HG03060 (cell line): Measurements from ENCODE around the gene DUOX2.

ENCODE experiments used
- ATAC-seq: cut with Tn5 transposase; IDR thresholded peaks from one replicate; pipeline ENCODE4 v1.9.1; 2021; ENCODE audit warnings: low read depth, moderate number of reproducible peaks; ENCODE audit not compliant: unreplicated experiment

DUOX2 gene

DNA sequence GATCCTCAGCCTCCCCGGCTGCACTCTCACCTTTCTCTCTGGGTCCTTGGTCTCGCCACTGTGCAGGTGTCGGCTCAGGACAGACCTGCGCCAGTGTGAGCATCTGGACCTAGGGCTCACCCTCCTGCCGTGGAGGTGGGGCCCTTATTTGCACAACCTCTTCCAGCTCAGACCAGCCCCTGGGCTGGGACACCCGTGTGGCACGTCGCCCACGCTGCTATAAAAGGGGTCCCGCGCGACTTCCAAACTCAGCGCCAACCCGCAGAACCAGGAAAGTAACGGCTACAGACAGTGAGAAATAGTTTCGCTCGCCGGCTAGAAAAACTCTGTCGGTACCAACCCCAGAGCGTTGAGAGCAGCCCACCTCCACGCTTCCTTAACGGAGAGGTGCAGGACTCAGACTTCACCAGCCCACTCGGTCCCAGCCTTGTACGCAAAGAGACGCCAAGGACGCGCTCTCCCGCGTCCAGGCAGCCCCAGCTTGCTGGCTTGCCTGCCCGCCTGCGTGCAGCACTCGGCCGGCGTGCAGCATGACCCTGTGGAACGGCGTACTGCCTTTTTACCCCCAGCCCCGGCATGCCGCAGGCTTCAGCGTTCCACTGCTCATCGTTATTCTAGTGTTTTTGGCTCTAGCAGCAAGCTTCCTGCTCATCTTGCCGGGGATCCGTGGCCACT, at the start of gene DUOX2, which contains the start of gene DUOXA2:
TSS of gene DUOX2 (minus strand) at position 97 of the 675 bp plus-strand sequence. CDS start 761 bp downstream, outside the sequence.
TSS of gene DUOXA2 (plus strand) at position 251 of the 675 bp plus-strand sequence. CDS start at position 531, 280 bp downstream.
- ATAC-seq: no peak

DNA sequence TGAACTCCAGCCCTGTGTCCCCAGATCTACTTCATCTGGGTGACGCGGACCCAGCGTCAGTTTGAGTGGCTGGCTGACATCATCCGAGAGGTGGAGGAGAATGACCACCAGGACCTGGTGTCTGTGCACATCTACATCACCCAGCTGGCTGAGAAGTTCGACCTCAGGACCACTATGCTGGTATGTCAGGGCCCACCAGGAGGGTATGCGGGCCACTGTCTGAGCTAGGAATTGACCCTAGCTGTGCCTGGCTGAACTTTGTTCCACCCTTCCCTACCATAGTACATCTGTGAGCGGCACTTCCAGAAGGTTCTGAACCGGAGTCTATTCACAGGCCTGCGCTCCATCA, 49.5 kb upstream of the DUOX2 start:
- ATAC-seq: no peak

DNA sequence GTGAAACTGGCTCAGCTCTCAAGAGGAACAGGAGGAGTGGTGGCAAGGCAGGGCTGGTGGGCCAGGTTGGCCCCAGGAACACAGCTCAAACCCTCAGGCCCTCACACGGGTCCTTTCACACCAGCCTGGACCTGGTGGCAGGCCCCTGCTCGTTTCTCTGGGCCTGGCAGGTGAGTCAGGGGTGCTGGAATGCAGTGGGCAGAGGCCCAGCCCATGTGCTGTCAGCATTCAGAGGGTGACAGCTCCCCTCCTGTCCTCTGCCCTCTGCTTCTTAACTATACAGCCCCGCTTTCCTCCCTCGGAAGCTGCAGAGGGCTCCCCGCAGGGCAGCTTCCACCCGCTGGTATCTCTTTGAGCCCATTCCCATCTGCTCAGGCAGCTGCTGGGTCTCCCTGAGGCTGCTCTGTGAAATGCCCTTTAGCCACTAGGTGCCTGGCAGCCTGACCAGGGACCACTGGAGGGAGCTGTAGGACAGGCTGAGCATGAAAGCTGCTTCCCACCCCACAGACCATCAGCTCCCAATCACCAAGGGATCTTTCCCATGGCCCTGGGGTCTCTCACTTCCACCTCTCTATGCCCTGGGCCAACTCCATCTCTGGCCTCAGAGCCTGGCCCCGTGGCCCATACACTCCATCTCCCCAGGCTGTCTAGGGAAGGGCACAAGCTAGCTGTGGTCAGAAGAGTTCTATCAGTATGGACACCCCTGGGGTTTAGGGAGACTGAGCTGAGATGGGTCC, 49.0 kb upstream of the DUOX2 start:
- ATAC-seq: no peak

DNA sequence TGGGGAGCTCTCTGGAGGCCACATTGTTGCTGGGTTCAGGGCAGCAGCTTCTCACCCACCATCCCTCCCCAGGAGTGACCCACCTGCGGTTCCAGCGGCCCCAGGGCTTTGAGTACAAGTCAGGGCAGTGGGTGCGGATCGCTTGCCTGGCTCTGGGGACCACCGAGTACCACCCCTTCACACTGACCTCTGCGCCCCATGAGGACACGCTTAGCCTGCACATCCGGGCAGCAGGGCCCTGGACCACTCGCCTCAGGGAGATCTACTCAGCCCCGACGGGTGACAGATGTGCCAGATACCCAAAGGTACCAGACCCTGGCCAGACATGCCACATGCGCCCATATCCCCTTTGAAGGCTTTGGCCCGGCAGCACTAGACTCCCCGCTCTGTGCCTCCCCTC, 47.7 kb upstream of the DUOX2 start:
- ATAC-seq: no peak

DNA sequence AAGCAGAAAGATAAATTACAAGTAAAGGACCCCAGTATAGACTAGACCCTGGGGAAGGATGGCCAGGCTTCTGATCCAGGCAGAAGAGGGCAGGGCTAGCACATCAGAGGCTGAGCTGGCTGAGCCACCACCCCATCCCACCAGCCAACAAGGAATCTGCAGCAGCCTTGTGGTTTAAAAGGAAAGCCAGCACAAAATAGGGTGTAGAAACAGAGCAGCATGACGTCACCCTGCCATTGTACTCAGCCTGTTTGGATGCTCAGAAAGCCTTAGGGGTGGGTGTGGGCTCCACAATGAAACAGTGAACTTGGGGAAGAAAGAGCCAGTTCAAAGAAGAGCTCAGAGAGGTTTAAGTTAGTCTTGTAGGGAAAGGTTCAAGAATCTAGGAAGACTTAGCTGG, 44.0 kb upstream of the DUOX2 start:
- ATAC-seq: no peak

DNA sequence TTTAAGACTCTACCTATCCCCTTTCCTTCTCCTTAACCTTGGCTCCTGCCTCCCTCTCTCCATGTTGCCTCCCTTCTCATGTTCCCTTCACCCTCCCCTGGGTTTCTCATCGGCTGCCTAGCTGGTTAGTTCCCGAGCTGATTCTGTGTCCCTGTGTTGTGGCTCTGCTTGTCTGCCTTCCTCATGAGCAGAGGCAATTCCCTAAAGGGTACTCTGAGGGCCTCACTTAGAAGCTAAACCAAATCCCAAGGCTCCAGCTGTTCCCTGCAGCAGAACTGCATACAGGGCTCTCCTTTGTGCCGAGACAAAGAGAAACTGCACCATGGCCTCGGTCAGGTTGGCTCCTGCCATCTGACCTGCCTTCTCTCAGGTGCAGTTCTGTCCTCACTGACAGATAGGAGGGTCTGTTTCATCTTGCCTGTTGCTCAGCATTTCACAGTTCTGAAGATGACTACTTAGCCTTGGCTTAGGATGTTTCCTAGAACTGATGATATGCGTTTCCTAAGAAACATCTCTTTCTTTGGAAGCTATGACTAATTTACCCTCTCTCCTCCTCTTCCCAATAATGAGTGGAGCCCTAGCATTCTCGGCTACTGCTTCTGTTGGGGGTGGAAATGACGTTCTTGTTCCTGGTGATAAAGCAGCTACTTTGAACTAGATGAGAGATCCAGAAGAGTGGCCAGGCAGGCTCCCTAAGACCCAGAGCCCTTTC, 42.9 kb upstream of the DUOX2 start:
- no peak for ATAC-seq

DNA sequence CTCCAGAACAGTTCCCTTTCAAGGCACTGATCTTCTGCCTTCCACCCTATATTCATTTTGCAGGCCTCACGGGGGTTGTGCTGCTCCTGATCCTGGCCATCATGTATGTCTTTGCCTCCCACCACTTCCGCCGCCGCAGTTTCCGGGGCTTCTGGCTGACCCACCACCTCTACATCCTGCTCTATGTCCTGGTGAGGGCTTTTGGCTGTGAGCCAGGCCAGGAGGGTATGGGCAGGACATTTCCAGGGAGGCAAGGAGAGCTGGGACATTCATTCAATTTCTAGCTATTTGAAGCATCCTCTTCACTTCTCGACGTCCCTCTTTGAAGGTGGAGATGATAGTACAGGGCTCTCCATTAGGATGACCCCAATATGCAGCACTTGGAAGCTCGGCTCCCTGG, 41.8 kb upstream of the DUOX2 start:
- ATAC-seq: no peak

DNA sequence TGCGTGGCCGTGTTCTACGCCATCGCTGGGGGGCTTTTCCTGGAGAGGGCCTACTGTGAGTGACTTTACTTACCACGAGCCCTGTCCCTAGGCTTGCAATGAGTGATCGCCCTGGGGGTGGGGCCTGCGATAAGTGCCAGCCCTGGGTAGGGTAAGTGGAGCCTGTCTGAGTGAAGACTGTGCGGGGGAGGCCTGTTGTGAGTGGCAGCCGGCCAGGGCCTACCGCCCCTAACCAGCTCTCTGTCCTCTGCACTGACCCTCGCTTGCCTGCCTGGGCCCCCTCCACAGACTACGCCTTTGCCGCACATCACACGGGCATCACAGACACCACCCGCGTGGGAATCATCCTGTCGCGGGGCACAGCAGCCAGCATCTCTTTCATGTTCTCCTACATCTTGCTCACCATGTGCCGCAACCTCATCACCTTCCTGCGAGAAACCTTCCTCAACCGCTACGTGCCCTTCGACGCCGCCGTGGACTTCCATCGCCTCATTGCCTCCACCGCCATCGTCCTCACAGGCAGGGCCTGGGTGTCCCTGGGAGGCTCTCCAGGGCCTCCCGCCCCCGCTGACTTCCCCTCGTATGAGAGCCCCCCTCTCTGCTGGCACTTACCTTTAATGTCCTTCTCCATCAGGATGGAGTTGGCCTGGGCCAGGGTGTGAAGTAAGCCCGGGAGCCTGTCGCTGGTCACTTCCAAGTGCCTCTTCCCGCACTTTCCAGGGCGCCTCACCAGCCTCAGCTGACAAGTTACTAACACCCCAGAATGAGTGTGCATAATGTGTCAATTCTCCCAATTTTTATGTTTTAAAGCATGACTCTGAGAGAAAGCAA, 38.2 kb upstream of the DUOX2 start:
- ATAC-seq: no peak

DNA sequence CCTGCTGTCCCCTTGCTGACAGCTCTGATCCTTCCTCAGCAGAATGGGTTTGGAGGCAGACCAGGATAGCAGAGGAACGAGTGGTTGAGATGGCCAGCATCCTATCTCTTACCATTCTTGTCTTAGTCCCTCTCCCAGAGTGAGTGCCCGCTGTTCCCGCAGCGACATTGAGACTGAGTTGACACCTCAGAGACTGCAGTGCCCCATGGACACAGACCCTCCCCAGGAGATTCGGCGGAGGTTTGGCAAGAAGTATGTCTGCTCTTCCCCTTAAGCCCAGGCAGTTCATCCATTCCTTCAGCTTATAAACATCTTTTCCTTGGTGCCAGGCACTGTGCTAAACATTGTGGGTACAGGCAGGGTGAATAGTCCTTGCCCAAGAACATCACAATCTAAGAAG, 37.0 kb upstream of the DUOX2 start:
- ATAC-seq: no peak

DNA sequence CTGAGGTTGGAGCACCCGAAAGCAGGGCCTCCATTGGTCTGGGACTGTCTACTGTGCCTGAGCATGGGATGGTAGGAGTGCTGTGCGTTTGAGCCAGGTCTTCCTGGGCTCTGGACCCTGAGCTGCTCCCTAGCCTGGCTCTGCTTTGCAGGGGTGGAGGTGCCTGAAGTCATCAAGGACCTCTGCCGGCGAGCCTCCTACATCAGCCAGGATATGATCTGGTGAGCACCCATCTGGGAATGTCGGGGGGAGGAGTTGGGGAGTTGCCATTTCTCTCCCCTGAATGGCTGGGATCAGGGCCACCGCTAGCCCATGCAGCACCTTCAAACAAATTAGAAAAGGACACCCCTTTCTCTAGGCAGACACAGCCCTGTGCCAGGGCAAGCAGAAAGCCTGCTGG, 36.5 kb upstream of the DUOX2 start:
- no peak for ATAC-seq

DNA sequence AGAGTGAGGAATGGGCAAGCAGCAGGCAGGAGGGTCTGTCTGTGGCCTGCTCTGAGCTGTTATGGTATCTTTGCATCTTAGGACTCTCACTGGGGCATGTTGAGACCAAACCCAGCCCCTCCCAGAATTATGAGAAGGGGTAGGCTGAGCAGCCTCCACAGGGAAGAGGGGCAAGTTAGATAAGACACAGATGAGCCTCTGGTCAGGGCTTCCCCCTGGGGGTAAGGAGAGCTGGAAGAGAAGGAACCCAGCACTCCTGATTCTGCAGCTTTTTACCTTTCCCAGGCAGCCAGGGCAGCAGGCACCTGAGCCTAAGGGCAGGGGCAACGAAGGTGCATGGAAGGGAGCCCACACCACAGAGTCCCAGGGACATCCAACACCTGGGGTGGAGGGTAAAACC, 35.1 kb upstream of the DUOX2 start:
- no peak for ATAC-seq

DNA sequence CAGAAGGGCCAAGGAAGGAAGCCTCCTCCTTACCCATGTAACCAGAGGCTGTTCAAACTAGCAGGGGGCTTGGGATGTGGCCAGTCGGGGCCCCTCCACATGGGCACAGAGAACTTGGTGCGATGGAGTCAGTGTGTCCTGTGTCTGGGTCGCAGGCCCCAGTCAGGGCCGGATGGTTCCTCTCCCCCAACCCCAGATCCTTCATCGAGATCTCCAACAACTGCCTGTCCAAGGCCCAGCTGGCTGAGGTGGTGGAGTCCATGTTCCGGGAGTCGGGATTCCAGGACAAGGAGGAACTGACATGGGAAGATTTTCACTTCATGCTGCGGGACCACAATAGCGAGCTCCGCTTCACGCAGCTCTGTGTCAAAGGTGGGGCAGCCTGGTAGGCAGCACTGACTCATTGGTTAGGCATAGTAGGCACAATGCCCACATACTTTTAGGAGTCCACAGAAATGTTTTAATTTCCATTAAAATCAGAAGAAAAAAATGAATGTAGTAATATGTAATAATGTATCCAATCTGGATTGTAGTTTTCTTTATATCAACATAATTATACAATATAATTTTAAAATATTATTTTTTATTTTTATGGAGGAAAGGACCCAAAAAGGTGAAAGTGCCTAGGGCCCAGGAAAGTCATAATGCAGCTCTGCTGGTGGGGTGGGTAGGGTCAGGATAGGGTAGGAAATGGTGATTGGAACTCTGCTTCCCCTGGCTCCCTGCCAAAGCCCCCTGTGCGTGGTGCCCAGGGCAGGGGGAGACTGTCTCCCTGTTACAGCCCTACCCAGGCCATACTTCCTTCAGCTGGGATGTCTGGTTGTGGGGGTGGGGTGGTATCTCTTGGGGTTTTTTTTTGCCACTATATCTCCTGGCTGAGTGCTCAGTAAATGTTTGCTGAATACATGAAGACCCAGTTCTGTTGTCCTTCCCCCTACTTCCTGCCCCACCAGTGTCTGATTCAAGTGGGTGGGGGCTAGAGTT, 34.4 kb upstream of the DUOX2 start:
- ATAC-seq: no peak

DNA sequence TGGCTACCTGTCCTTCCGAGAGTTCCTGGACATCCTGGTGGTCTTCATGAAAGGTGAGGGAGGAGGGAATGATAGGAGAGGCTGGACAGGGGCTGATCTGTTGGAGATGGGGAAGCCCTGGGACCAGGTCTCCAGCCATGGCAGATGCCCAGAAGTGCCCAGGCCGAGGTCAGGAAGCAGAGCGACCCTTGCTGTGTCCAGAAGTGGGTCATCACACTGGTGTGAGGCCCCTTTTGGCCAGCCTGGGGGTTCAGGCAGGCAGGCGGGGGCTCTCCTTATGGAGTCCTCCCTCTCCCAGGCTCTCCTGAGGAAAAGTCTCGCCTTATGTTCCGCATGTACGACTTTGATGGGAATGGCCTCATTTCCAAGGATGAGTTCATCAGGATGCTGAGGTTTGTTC, 33.6 kb upstream of the DUOX2 start:
- ATAC-seq: no peak

DNA sequence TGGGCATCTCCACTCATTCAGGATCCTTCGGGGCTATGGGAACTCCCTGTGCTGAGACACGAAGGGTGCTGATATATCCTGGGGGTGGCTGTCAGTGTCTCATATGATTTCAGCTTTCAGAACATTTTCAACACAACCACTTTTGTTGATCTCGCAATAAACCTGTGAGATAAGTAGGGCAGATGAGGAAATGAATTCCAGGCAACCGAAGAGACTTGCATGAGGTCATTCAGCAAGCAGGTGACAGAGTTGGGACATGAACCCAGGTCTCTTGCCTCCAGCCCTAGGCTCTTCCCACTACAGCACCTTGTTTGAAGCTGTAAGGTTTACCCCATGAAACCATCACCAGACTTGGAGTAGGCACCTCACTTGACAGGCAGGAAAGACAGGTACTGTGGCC, 32.4 kb upstream of the DUOX2 start:
- no peak for ATAC-seq

DNA sequence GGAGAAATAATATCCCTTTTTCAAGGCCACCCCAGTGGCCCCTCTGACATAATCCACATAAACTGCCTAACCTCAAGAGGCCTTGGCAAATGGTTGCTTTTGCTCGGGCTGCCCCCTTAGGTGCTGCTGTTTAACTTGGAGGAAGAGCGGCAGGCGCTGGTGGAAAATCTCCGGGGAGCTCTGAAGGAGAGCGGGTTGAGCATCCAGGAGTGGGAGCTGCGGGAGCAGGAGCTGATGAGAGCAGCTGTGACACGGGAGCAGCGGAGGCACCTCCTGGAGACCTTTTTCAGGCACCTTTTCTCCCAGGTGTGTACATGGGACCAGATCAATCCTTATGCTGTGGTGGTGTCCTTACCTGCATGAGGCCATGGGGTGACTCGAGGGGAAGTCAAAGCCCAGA, 30.8 kb upstream of the DUOX2 start:
- ATAC-seq: no peak

DNA sequence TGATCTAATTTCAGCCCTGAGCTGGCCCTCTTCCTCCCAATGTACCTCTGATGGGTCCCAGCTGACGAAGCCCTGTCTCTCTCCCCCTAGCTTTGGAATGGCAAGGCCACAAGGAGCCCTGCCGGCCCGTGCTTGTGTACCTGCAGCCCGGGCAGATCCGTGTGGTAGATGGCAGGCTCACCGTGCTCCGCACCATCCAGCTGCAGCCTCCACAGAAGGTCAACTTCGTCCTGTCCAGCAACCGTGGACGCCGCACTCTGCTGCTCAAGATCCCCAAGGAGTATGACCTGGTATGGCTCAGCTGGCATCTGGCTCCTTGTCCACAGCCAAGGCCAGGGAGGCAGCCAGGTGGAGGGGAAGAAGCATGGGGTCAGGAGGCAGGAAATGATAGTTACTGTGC, 30.0 kb upstream of the DUOX2 start:
- ATAC-seq: no peak

DNA sequence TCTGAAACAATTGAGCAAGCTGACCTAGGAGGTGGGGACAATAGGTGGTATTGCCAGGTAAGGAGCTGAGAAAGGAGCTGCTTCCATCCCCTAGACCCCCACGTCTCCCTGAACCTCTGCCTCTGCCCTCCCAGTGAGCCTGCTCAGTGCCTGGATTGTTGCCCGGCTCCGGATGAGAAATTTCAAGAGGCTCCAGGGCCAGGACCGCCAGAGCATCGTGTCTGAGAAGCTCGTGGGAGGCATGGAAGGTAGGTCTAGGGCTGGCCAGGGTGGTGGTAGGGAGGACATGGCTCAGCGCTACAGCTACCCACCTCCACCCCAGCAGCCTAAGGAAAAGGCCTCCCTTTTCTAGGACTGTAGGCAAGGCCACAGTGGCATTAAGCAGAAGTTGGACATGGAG, 29.1 kb upstream of the DUOX2 start:
- ATAC-seq: no peak

DNA sequence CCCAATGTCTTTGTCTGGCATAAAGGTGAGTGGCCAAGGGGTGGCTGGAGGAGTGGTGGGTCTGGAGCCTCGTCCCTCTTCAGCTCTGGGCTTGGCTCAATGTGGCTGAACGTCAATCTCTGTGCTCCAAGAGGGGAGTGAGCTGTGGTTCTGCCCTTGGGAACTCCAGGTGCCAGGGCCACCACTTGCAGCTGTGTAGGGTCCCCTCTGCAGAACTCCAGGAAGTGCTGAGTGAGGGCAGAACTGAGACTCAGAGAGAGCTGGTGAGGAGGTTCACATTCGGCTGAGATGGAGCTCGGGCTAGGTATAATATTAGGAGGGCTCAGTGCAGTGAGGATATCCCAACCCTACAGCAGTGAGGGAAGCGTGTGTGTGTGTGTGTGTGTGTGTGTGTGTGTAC, 27.4 kb upstream of the DUOX2 start:
- ATAC-seq: no peak

DNA sequence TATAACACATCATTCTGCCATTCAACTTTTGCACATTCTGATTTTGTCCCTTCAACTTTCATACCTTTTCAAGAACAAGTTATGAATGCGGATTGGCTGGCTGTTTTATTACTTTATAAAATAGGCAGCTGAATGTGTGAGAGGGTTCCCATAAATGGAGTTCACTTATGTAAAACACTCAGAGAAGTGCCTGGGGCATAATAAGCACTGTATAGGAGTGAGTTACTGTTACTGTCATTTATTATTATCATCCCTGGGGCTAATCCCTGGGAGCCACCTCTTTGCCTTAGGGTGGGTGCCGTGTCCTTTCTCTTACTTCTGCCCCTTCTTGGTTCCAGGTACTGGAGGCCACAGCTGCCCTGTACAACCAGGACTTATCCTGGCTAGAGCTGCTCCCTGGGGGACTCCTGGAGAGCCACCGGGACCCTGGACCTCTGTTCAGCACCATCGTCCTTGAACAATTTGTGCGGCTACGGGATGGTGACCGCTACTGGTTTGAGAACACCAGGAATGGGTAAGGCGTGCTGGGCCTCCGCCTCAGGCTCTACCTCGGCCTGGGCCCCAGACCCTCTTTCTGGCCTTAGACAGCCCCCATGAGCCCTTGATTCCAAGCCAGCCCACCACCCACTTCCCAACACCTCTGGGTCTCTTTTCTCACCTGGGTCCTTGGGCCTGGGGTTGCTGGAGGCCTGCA, 26.7 kb upstream of the DUOX2 start:
- no peak for ATAC-seq
